A673 (cell line): Measurements from ENCODE around the gene ZFYVE28. TPM values are rescaled to one million over a fixed set of nuclear protein-coding genes. Genes with fewer than 3 reads are reported as not detected.

Source experiments
- BruUV-seq: library from RNA; stranded (reverse); fragments of 400-500 nt; replicated peaks from 2 replicates; lab custom pipeline; 2021; lab: Mats Ljungman, UMichigan
- CTCF ChIA-PET: fragments of 300-600 bp; sonication (Branson Sonifier 250); formaldehyde crosslinking; loops from one replicate; lab custom pipeline; 2022; ENCODE audit warnings: antibody characterized with exemption; lab: Charles Lee
- POLR2A ChIA-PET: fragments of 300-600 bp; sonication (Branson Sonifier 250); formaldehyde crosslinking; loops from one replicate; lab custom pipeline; 2022; ENCODE audit warnings: antibody characterized with exemption; ENCODE audit not compliant: low non-redundant PET; lab: Charles Lee
- DNase-seq: peaks from one replicate; pipeline ENCODE4 v3.0.0-alpha.2; 2015; ENCODE audit warnings: low spot score
- H3K27ac ChIP-seq: fragments of 200-600 bp; sonication (generic); 2 replicates; pipeline ENCODE4 v1.5.1; 2016; ENCODE audit warnings: mixed run types, low read depth, mild to moderate bottlenecking, mixed read lengths, antibody characterized with exemption, low read length; ENCODE audit not compliant: poor library complexity, severe bottlenecking
- H3K27me3 ChIP-seq: fragments of 200-600 bp; sonication (generic); replicated peaks from 2 replicates; pipeline ENCODE4 v1.6.1; 2017; ENCODE audit warnings: mixed run types, low read depth, mild to moderate bottlenecking, mixed read lengths, antibody characterized with exemption, low read length; ENCODE audit not compliant: insufficient read depth, poor library complexity
- H3K36me3 ChIP-seq: fragments of 200-600 bp; sonication (generic); 2 replicates; pipeline ENCODE4 v1.6.1; 2016; ENCODE audit warnings: mixed run types, mild to moderate bottlenecking, mixed read lengths, antibody characterized with exemption, low read length; ENCODE audit not compliant: insufficient read depth, poor library complexity, severe bottlenecking
- H3K4me1 ChIP-seq: fragments of 200-600 bp; sonication (generic); 2 replicates; pipeline ENCODE4 v1.6.1; 2017; ENCODE audit warnings: mixed run types, mild to moderate bottlenecking, mixed read lengths, antibody characterized with exemption, low read length; ENCODE audit not compliant: insufficient read depth, poor library complexity, severe bottlenecking
- H3K4me3 ChIP-seq: fragments of 200-600 bp; sonication (generic); 2 replicates; pipeline ENCODE4 v1.5.1; 2016; ENCODE audit warnings: low read depth, mixed run types, mild to moderate bottlenecking, mixed read lengths, low read length; ENCODE audit not compliant: poor library complexity, severe bottlenecking
- H3K9me3 ChIP-seq: fragments of 200-600 bp; sonication (generic); 2 replicates; pipeline ENCODE4 v1.6.1; 2016; ENCODE audit warnings: mixed run types, low read depth, mild to moderate bottlenecking, mixed read lengths, antibody characterized with exemption, low read length; ENCODE audit not compliant: poor library complexity, severe bottlenecking
- CTCF ChIP-seq: fragments of 300-800, 200-600 bp; sonication (generic); conservative IDR thresholded peaks from 2 replicates; pipeline ENCODE4 v1.5.1; 2017; ENCODE audit warnings: low read depth, mild to moderate bottlenecking, antibody characterized with exemption, low read length, moderate library complexity, mixed read lengths
- EZH2 ChIP-seq: fragments of 200-600 bp; sonication (generic); IDR thresholded peaks from 2 replicates; pipeline ENCODE4 v1.6.1; 2017; ENCODE audit warnings: borderline replicate concordance, low read depth, mild to moderate bottlenecking, mixed read lengths, antibody characterized with exemption, low read length; ENCODE audit not compliant: poor library complexity, severe bottlenecking
- intact Hi-C: fragments of 100-400 bp; cut with micrococcal nuclease; formaldehyde crosslinking; loops from one replicate; pipeline ENCODE4 v1.10.0; 2022; ENCODE audit not compliant: unreplicated experiment
- total RNA-seq: library from RNA; stranded (reverse); gene quantifications from 2 replicates; pipeline ENCODE4 v1.2.3, GENCODE V29; 2021

ZFYVE28 gene
- total RNA-seq, 1 experiment from 2014 or later: 8.6 TPM

GRCh38 chr4:2284161-2284933 lies 134.1 kb downstream of the ZFYVE28 start:
- Histone ChIP-seq H3K27ac (no peak overlapping the region), H3K36me3 (no peaks in the 10 kb centered on the region), H3K9me3 (no peaks in the 10 kb centered on the region), H3K27me3 (no peaks in the 10 kb centered on the region), H3K4me3 (no peak overlapping the region), H3K4me1 (no peaks in the 10 kb centered on the region)
- ChIA-PET CTCF (no interaction called here), POLR2A (no interaction called here)
- no TSS peak for BruUV-seq
- DNase-seq: no peak
- no peak for TF ChIP-seq EZH2
- TF ChIP-seq CTCF: no peak
- intact Hi-C loops: no loop called here

- BruUV-seq: no TSS peak
- H3K4me3 ChIP-seq: no peak overlapping the region
- POLR2A ChIA-PET: no interaction called here
- no peaks in the 10 kb centered on the region for H3K27me3 ChIP-seq
- no peak for DNase-seq
- H3K9me3 ChIP-seq: no peaks in the 10 kb centered on the region
- H3K27ac ChIP-seq: no peak overlapping the region
- TF ChIP-seq EZH2: no peak
- no peak for TF ChIP-seq CTCF
- intact Hi-C loops: no loop called here
- H3K36me3 ChIP-seq: no peaks in the 10 kb centered on the region
- CTCF ChIA-PET: no interaction called here
- no peaks in the 10 kb centered on the region for H3K4me1 ChIP-seq
These were observed 135.2 kb downstream of the ZFYVE28 start for GRCh38 chr4:2283199-2283711.

- Histone ChIP-seq H3K27me3 (no peaks in the 10 kb centered on the region), H3K27ac (no peak overlapping the region), H3K4me3 (no peak overlapping the region), H3K36me3 (no peaks in the 10 kb centered on the region), H3K4me1 (no peaks in the 10 kb centered on the region), H3K9me3 (no peaks in the 10 kb centered on the region)
- POLR2A ChIA-PET: no interaction called here
- CTCF ChIA-PET: no interaction called here
- intact Hi-C loops: no loop called here
- TF ChIP-seq EZH2 (no peak), CTCF (no peak)
- BruUV-seq: no TSS peak
- DNase-seq: no peak
These were observed 136.7 kb downstream of the ZFYVE28 start for GRCh38 chr4:2281575-2282343.
